Measurements from ENCODE around the gene TFIP11. TPM values are rescaled to one million over a fixed set of nuclear protein-coding genes. Genes with fewer than 3 reads are reported as not detected.

The TFIP11 gene
- total and polyA plus RNA-seq, 12 donors = 25.0 to 73.3 (median 37.2) TPM

DNA sequence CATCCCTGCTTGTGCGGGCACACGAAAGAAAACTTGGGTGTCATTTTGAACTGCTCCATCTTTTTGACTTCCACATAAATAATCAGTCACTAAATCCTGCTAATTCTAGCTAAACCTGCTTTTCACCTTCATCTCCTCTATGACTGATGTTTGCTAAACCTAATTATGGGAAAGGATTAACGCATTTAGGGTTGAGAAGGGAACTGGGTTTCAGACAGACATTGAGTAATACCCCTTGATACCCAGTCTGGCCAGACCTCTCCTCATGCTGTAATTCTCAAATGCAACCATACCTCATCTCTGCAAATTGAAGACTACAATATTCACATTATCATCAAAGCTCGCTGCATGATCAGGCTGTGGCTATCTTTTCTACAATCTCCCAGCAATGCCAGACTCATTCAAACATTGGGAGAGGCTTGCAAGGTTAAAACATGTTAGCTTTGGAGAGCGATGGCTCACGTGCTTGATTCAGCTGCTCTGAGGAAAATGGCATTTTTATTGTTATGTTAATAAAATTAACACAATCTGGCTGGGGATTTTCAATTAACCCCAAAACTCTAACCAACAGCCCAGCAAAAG, 31.1 kb downstream of the TFIP11 start:
- H3K27ac ChIP-seq = peak overlapping the region in 1 of 5 donors; percentile 7
- H3K4me1 ChIP-seq (replicated peaks in 1 of 2) = peaks cover 13 to 53% of the 10 kb centered on the region in 2 donors
- TF ChIP-seq CTCF (IDR thresholded peaks at IDR 0.05) (no peak), POLR2A (IDR thresholded peaks at IDR 0.05) (no peak)
- peaks cover 0 to 21% of the 10 kb centered on the region in 2 donors for H3K36me3 ChIP-seq (replicated peaks in 1 of 2)
- H3K27me3 ChIP-seq = no peaks in the 10 kb centered on the region
- H3K9me3 ChIP-seq (replicated peaks in 1 of 3) = no peaks in the 10 kb centered on the region
- no peak for DNase-seq
- no peak overlapping the region for H3K4me3 ChIP-seq
- WGBS, 4 donors = 58 to 69% (median 68%) methylated on average over 6 of the region's 6 CpGs
- intact Hi-C loops (cut with DNase I) = no loop called here

- peak overlapping the region in 1 of 5 donors; percentile 7 for H3K27ac ChIP-seq
- WGBS, 4 donors = 81 to 92% (median 90%) methylated on average over 2 of the region's 2 CpGs
- no peak for DNase-seq
- H3K36me3 ChIP-seq (replicated peaks in 1 of 2) = peaks cover 0 to 24% of the 10 kb centered on the region in 2 donors
- intact Hi-C loops (cut with DNase I) = no loop called here
- H3K27me3 ChIP-seq = no peaks in the 10 kb centered on the region
- no peak overlapping the region for H3K4me3 ChIP-seq
- peaks cover 13 to 53% of the 10 kb centered on the region in 2 donors for H3K4me1 ChIP-seq (replicated peaks in 1 of 2)
- H3K9me3 ChIP-seq (replicated peaks in 1 of 3) = no peaks in the 10 kb centered on the region
- no peak for TF ChIP-seq POLR2A (IDR thresholded peaks at IDR 0.05)
- no peak for TF ChIP-seq CTCF (IDR thresholded peaks at IDR 0.05)
These were observed 31.7 kb downstream of the TFIP11 start for GRCh38 chr22:26480611-26480932.

DNA sequence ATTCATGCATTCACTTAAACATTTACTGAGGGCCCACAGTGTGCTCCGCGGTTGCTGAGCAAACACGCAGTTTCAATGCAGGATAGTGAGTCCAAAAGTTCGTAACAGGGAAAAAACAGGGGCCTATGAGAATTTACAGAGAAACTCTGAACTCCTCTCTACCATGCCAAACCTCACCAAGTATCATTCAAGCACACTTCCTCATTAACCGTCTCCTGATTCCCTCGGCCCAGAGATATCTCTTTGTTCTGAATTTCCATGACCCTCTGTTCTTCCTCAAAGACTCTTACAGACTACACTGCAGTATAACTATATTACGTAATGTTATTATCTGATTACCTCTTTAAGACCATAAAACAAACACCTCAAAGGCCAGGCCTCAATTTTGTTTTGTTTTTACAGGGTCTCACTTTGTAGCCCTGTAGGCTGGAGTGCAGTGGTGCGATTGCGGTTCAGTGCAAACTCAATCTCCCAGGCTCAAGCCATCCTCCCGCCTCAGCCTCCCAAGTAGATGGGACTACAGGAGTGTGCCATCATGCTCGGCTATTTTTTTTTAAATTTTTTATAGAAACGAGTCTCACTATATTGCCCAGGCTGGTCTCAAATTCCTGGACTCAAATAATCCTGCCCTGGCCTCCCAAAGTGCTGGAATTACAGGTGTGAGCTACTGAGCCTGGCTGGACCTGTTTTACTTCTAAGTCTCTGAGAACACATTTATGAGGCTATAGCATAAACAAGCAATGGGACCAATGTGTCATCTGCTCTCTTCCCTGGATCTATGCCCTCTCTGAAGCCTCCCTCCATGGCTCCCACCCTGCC, 32.3 kb downstream of the TFIP11 start:
- H3K27me3 ChIP-seq = no peaks in the 10 kb centered on the region
- DNase-seq = no peak
- H3K9me3 ChIP-seq (replicated peaks in 1 of 3) = no peaks in the 10 kb centered on the region
- intact Hi-C loops (cut with DNase I) = no loop called here
- H3K36me3 ChIP-seq (replicated peaks in 1 of 2) = peaks cover 0 to 28% of the 10 kb centered on the region in 2 donors
- 75 to 81% (median 76%) methylated on average over 12 of the region's 12 CpGs for WGBS, 4 donors
- H3K27ac ChIP-seq = peak overlapping the region in 1 of 5 donors; percentile 40
- no peak for TF ChIP-seq POLR2A (IDR thresholded peaks at IDR 0.05)
- no peak for TF ChIP-seq CTCF (IDR thresholded peaks at IDR 0.05)
- H3K4me3 ChIP-seq = peak overlapping the region in 1 of 4 donors; percentile 23
- peaks cover 11 to 47% of the 10 kb centered on the region in 2 donors for H3K4me1 ChIP-seq (replicated peaks in 1 of 2)

DNA sequence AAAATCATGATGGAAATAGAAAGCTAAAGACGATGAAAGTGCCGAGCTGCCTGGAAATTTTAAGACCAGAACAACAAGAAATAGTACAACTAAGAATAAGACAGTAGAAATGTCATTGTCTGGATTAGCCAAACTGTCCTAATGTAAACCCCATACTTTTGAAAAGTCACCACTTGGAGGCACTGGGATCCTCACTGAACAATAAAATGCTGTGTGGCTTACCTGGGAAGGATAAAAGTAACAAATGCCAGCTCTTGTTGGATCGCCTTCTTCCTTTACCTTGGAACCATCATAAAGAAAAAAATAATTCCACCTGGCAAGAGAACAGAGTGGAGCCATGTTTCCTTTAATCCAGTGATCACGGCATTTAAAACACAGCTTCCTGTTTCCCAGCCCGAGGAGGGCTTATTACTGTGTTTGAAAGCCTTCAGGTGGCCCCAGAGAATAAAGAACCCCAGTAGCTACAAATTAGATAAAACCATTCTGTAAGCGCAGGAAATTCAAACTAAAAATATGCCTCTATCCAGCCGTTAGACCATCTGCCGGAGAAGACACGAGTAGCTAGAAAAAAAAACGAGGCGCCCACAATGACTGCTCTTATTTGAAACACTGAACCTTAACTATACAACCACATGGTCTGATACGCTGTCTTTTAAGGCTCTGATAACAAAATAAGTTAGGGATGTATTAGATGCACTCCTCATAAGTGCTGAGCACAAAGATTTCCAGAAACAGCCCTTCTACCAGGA, 33.1 kb downstream of the TFIP11 start:
- no peaks in the 10 kb centered on the region for H3K27me3 ChIP-seq
- peak in 1 of 7 donors; percentile 14 for DNase-seq
- TF ChIP-seq CTCF (IDR thresholded peaks at IDR 0.05) = no peak
- no peak for TF ChIP-seq POLR2A (IDR thresholded peaks at IDR 0.05)
- peaks cover 7 to 39% of the 10 kb centered on the region in 2 donors for H3K4me1 ChIP-seq (replicated peaks in 1 of 2)
- WGBS, 4 donors = 58 to 62% (median 60%) methylated on average over 12 of the region's 12 CpGs
- H3K36me3 ChIP-seq (replicated peaks in 1 of 2) = peaks cover 0 to 34% of the 10 kb centered on the region in 2 donors
- peak overlapping the region in 1 of 5 donors; percentile 40 for H3K27ac ChIP-seq
- intact Hi-C loops (cut with DNase I) = no loop called here
- no peaks in the 10 kb centered on the region for H3K9me3 ChIP-seq (replicated peaks in 1 of 3)
- H3K4me3 ChIP-seq = peak overlapping the region in 1 of 4 donors; percentile 23

Measured in adrenal gland (tissue), 12 donors.